B cell (primary cell): Measurements from ENCODE around the gene CEP128. TPM values are rescaled to one million over a fixed set of nuclear protein-coding genes. Genes with fewer than 3 reads are reported as not detected.

Source experiments
- ATAC-seq: fragments of 200-7000 bp; cut with Tn5 transposase; one replicate; pipeline ENCODE4 v1.10.0; 2021; ENCODE audit warnings: low read depth, mild to moderate bottlenecking, moderate number of reproducible peaks, moderate library complexity
- CTCF ChIA-PET: fragments of 350-600 bp; sonication (Branson Sonifier 250); formaldehyde crosslinking; loops from one replicate; lab custom pipeline; 2021; ENCODE audit warnings: antibody characterized with exemption, inconsistent platforms; lab: Charles Lee
- POLR2A ChIA-PET: fragments of 350-600 bp; sonication (Branson Sonifier 250); formaldehyde crosslinking; loops from one replicate; lab custom pipeline; 2021; ENCODE audit warnings: antibody characterized with exemption; lab: Charles Lee
- DNase-seq: peaks from one replicate; pipeline ENCODE4 v3.0.0; 2013
- H2AFZ ChIP-seq: 2 replicates; pipeline ENCODE4 v1.6.1; 2012; ENCODE audit warnings: mild to moderate bottlenecking, low read depth, low read length; ENCODE audit not compliant: insufficient read depth, poor library complexity, severe bottlenecking
- H3K27ac ChIP-seq, 2 donors: 1 replicate in 1 of 2; 2 replicates in 1 of 2; pipeline ENCODE4 v1.5.1; 2012 to 2013; ENCODE audit warnings: low read length in 2 of 2, mild to moderate bottlenecking in 2 of 2, moderate library complexity in 1 of 2
- H3K27me3 ChIP-seq, 4 experiments: fragments of 200-600 bp in 1 of 4; sonication (generic) in 1 of 4; replicated peaks in 1 of 4; 1 replicate in 2 of 4; 2 replicates in 2 of 4; pipeline versions ENCODE4 v1.6.1 to v1.7.0; 2013 to 2016; ENCODE audit warnings: low read length in 3 of 4, mild to moderate bottlenecking in 2 of 4, mixed read lengths in 1 of 4, moderate library complexity in 1 of 4; ENCODE audit not compliant: insufficient read depth in 4 of 4, control insufficient read depth in 3 of 4; ENCODE audit errors: control extremely low read depth in 1 of 4
- H3K36me3 ChIP-seq, 2 experiments: replicated peaks in 1 of 2; 1 replicate in 1 of 2; 2 replicates in 1 of 2; pipeline versions ENCODE4 v1.6.1 to v1.7.1; 2013; ENCODE audit warnings: low read length in 1 of 2; ENCODE audit not compliant: insufficient read depth in 2 of 2, control insufficient read depth in 1 of 2; ENCODE audit errors: control extremely low read depth in 1 of 2, extremely low read depth in 1 of 2
- H3K4me1 ChIP-seq, 2 donors: fragments of 200-600 bp in 1 of 2; sonication (generic) in 1 of 2; 1 replicate in 1 of 2; 2 replicates in 1 of 2; pipeline versions ENCODE4 v1.5.1 to v1.6.1; 2013 to 2017; ENCODE audit warnings: low read length in 2 of 2; ENCODE audit not compliant: control insufficient read depth in 2 of 2, insufficient read depth in 2 of 2
- H3K4me2 ChIP-seq: replicated peaks from 2 replicates; pipeline ENCODE3; 2012; ENCODE audit warnings: mild to moderate bottlenecking, low read depth, low read length; ENCODE audit not compliant: poor library complexity, severe bottlenecking
- H3K4me3 ChIP-seq, 5 experiments: fragments of 200-600 bp in 1 of 5; sonication (generic) in 1 of 5; 1 replicate in 3 of 5; 2 replicates in 2 of 5; pipeline versions ENCODE4 v1.5.1 to v1.7.0; 2011 to 2016; ENCODE audit warnings: low read length in 4 of 5, mild to moderate bottlenecking in 4 of 5, low read depth in 2 of 5, control low read depth in 1 of 5, moderate library complexity in 1 of 5; ENCODE audit not compliant: insufficient read depth in 1 of 5; ENCODE audit errors: control extremely low read depth in 1 of 5, extremely low read depth in 1 of 5
- H3K79me2 ChIP-seq: fragments of 200-600 bp; sonication (generic); one replicate; pipeline ENCODE4 v1.6.0; 2016; ENCODE audit warnings: low read length; ENCODE audit not compliant: control insufficient read depth, insufficient read depth
- H3K9ac ChIP-seq: fragments of 200-600 bp; sonication (generic); 2 replicates; pipeline ENCODE4 v1.6.1; 2017; ENCODE audit warnings: mild to moderate bottlenecking, low read length, moderate library complexity
- H3K9me3 ChIP-seq, 3 donors: one replicate each; pipeline versions ENCODE4 v1.6.1 to v1.7.1; 2013; ENCODE audit warnings: low read length in 2 of 3; ENCODE audit not compliant: control insufficient read depth in 2 of 3, insufficient read depth in 1 of 3; ENCODE audit errors: control extremely low read depth in 1 of 3
- H4K20me1 ChIP-seq: 2 replicates; pipeline ENCODE4 v1.6.0; 2012; ENCODE audit warnings: mild to moderate bottlenecking, low read length; ENCODE audit not compliant: insufficient read depth, control insufficient read depth, poor library complexity, severe bottlenecking
- H3K27ac Mint-ChIP-seq: one replicate; pipeline ENCODE4 v1.8.0; 2021; ENCODE audit warnings: mixed read lengths
- H3K27me3 Mint-ChIP-seq: one replicate; pipeline ENCODE4 v1.8.0; 2021; ENCODE audit warnings: mixed read lengths
- H3K4me1 Mint-ChIP-seq: one replicate; pipeline ENCODE4 v1.8.0; 2021; ENCODE audit warnings: mixed read lengths
- H3K4me3 Mint-ChIP-seq: one replicate; pipeline ENCODE4 v1.8.0; 2021; ENCODE audit warnings: mixed read lengths
- H3K9me3 Mint-ChIP-seq: one replicate; pipeline ENCODE4 v1.8.0; 2022; ENCODE audit warnings: mixed read lengths; ENCODE audit not compliant: insufficient read depth
- EZH2 ChIP-seq: IDR thresholded peaks from 2 replicates; pipeline ENCODE4 v1.6.1; 2012; ENCODE audit warnings: borderline replicate concordance, low read depth, mild to moderate bottlenecking, moderate library complexity, low read length; ENCODE audit not compliant: insufficient read depth, poor library complexity, severe bottlenecking
- WGBS: methylation state at CpG from one replicate; pipeline ENCODE4 v1.1.5; 2013; ENCODE audit warnings: missing lambda C conversion rate; ENCODE audit not compliant: insufficient coverage; 5-methylcytosine and 5-hydroxymethylcytosine counted together
- intact Hi-C: fragments of 100-400 bp; cut with micrococcal nuclease; formaldehyde crosslinking; loops from one replicate; pipeline ENCODE4 v1.10.0; 2022
- polyA plus RNA-seq: library from polyadenylated mRNA; depleted of rRNA; stranded (reverse); fragments of >200 nt; gene quantifications from 2 replicates; pipeline ENCODE4 v1.2.3, GENCODE V29; 2012
- total RNA-seq, 2 donors: library from RNA; stranded (reverse); fragments of 120-200 nt in 1 of 2; gene quantifications; 1 replicate in 1 of 2; 2 replicates in 1 of 2; pipeline versions ENCODE4 v1.2.3 to v1.2.4, GENCODE V29; 2013 to 2022
- TF ChIP-seq, protein P1 (sequence below): fragments of 200-600 bp; IDR thresholded peaks from one replicate; pipeline ENCODE4 v1.8.0; 2022; ENCODE audit warnings: antibody characterized with exemption, mild to moderate bottlenecking

Gene CEP128
- total and polyA plus RNA-seq, 2 donors (not counting 1 experiment from before 2014, with no cell fraction given) = 1.1 to 31.6 TPM

DNA sequence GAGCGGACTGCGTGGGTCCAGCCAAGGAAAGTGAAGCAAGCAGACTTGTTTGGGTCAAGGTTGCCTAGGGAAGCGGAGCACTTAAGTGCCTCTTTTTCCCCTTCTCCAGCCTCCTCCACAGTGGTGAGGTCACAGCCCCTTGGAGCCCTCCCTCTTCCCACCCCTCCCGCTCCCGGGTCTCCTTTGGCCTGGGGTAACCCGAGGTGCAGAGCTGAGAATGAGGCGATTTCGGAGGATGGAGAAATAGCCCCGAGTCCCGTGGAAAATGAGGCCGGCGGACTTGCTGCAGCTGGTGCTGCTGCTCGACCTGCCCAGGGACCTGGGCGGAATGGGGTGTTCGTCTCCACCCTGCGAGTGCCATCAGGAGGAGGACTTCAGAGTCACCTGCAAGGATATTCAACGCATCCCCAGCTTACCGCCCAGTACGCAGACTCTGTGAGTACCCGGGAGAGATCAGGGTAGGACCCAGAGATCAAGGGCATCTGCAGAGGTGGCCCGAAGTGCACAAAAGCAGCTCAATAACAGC lies 13.9 kb upstream of the CEP128 start, which contains the start of gene TSHR:
Gene TSHR, plus strand, starts transcription at position 206 of the 526 bp plus-strand sequence. Its CDS starts 60 bp downstream, at position 266.
- Histone ChIP-seq H3K79me2 (no peaks in the 10 kb centered on the region), H3K9ac (peak within 1 kb of the TSS; percentile 67), H4K20me1 (no peaks in the 10 kb centered on the region), H2AFZ (peak within 1 kb of the TSS; percentile 94), H3K27ac (no peak within 1 kb of the TSS), H3K36me3 (no peaks in the 10 kb centered on the region), H3K27me3 (peaks cover 0 to 10% (median 4%) of the 10 kb centered on the region in 4 experiments), H3K4me3 (peak within 1 kb of the TSS; percentile 36 to 61 (median 53)), H3K4me2 (peak within 1 kb of the TSS; percentile 91), H3K4me1 (peaks cover 30 to 44% of the 10 kb centered on the region in 2 donors), H3K9me3 (peaks cover 0 to 3% (median 0%) of the 10 kb centered on the region in 3 donors)
- H3K4me1 Mint-ChIP-seq = peaks cover 58% of the 10 kb centered on the region
- POLR2A ChIA-PET = no interaction called here
- DNase-seq (peak; percentile 16), ATAC-seq (no peak)
- TF ChIP-seq EZH2 = no peak
- TF ChIP-seq, protein P1, sequence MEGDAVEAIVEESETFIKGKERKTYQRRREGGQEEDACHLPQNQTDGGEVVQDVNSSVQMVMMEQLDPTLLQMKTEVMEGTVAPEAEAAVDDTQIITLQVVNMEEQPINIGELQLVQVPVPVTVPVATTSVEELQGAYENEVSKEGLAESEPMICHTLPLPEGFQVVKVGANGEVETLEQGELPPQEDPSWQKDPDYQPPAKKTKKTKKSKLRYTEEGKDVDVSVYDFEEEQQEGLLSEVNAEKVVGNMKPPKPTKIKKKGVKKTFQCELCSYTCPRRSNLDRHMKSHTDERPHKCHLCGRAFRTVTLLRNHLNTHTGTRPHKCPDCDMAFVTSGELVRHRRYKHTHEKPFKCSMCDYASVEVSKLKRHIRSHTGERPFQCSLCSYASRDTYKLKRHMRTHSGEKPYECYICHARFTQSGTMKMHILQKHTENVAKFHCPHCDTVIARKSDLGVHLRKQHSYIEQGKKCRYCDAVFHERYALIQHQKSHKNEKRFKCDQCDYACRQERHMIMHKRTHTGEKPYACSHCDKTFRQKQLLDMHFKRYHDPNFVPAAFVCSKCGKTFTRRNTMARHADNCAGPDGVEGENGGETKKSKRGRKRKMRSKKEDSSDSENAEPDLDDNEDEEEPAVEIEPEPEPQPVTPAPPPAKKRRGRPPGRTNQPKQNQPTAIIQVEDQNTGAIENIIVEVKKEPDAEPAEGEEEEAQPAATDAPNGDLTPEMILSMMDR = no peak
- CTCF ChIA-PET = interaction anchor here (0.6 to 12.7 kb wide), 9 partner anchors 12 to 498 kb away, joined by 3 to 255 read pairs (median 5); partner anchors contain the start of gene CEP128
- 58% methylated on average over 20 of the region's 21 CpGs for WGBS
- intact Hi-C loops = loop anchor here (2.0 to 5.0 kb wide), 3 partner anchors 107 to 507 kb away; no protein-coding TSS in a partner anchor
- peaks cover 6% of the 10 kb centered on the region for H3K27me3 Mint-ChIP-seq
- no peaks in the 10 kb centered on the region for H3K9me3 Mint-ChIP-seq
- H3K4me3 Mint-ChIP-seq = peak within 1 kb of the TSS; percentile 88
- H3K27ac Mint-ChIP-seq = no peak within 1 kb of the TSS
